GM23338 (cell line): Measurements from ENCODE around the gene CRIP3.

Experiments
- EZH2phosphoT487 ChIP-seq: fragments of 200-600 bp; sonication (generic); IDR thresholded peaks from one replicate; pipeline ENCODE4 v1.8.1; 2018; ENCODE audit warnings: antibody characterized with exemption; ENCODE audit not compliant: unreplicated experiment
- JUNB ChIP-seq: IDR thresholded peaks from one replicate; pipeline ENCODE4 v1.6.1; 2016; ENCODE audit warnings: antibody characterized with exemption; ENCODE audit not compliant: unreplicated experiment
- TF ChIP-seq, protein P1 (sequence below), 2 experiments: fragments of 200-600 bp in 1 of 2; sonication (generic) in 1 of 2; conservative IDR thresholded peaks; 2 replicates each; pipeline versions ENCODE4 v1.5.1 to v1.6.1; 2016 to 2017; ENCODE audit warnings: antibody characterized with exemption in 2 of 2, low read depth in 2 of 2, mild to moderate bottlenecking in 2 of 2, moderate library complexity in 1 of 2
- TF ChIP-seq, protein P2 (sequence below): fragments of 250-450 bp; sonication (Bioruptor Pico); IDR thresholded peaks from 2 replicates; pipeline ENCODE4 v1.5.0; 2020; ENCODE audit warnings: mild to moderate bottlenecking, moderate library complexity

DNA sequence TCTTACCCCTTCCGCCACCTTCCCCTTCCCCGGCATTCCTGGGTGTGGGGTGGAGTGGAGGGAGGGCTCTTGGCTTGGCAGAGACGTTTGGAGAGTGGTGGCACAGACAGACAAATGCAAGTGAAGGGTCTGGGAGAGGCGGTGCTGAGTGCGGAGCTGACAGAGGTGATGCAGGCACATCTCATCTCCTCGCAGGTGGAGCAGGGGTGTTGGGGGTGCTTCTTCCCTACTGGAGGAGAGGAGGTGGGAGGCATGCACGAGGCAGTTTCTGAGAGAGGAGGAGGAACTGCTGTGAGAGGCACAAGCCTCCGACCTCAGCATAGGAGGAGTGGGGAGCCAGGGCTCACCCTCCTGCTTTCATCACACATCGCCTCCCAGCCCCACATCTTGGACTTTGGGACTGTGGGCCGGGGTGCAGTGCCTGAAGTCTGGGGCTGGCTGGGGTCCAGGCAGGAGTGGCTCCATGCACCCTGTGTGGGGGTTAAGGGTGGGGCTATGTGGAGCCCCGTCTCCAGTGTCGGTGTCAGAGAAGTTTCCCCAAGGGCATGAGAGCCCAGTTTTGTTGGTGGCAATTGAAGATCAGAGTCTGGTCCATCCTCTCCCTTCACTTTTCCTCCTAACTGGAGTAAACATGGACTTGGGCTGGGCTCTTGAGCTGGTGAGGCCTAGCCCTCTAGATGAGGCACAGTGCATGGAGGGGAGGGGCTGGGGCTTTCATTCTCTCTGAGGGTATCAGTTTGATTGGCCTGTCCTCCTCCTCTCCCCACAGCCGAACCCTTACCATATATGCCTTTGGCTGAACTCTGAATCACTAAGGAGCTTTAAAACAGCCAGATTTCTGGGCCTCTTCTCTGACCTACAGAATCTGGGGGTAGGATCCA, 30.7 kb downstream of the CRIP3 start:
- TF ChIP-seq, protein P1, sequence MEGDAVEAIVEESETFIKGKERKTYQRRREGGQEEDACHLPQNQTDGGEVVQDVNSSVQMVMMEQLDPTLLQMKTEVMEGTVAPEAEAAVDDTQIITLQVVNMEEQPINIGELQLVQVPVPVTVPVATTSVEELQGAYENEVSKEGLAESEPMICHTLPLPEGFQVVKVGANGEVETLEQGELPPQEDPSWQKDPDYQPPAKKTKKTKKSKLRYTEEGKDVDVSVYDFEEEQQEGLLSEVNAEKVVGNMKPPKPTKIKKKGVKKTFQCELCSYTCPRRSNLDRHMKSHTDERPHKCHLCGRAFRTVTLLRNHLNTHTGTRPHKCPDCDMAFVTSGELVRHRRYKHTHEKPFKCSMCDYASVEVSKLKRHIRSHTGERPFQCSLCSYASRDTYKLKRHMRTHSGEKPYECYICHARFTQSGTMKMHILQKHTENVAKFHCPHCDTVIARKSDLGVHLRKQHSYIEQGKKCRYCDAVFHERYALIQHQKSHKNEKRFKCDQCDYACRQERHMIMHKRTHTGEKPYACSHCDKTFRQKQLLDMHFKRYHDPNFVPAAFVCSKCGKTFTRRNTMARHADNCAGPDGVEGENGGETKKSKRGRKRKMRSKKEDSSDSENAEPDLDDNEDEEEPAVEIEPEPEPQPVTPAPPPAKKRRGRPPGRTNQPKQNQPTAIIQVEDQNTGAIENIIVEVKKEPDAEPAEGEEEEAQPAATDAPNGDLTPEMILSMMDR (conservative IDR thresholded peaks at IDR 0.05; ENCODE audit: low read depth in 2 of 2), result no peak
- TF ChIP-seq EZH2phosphoT487 (no peak), JUNB (no peak)
- TF ChIP-seq, protein P2, sequence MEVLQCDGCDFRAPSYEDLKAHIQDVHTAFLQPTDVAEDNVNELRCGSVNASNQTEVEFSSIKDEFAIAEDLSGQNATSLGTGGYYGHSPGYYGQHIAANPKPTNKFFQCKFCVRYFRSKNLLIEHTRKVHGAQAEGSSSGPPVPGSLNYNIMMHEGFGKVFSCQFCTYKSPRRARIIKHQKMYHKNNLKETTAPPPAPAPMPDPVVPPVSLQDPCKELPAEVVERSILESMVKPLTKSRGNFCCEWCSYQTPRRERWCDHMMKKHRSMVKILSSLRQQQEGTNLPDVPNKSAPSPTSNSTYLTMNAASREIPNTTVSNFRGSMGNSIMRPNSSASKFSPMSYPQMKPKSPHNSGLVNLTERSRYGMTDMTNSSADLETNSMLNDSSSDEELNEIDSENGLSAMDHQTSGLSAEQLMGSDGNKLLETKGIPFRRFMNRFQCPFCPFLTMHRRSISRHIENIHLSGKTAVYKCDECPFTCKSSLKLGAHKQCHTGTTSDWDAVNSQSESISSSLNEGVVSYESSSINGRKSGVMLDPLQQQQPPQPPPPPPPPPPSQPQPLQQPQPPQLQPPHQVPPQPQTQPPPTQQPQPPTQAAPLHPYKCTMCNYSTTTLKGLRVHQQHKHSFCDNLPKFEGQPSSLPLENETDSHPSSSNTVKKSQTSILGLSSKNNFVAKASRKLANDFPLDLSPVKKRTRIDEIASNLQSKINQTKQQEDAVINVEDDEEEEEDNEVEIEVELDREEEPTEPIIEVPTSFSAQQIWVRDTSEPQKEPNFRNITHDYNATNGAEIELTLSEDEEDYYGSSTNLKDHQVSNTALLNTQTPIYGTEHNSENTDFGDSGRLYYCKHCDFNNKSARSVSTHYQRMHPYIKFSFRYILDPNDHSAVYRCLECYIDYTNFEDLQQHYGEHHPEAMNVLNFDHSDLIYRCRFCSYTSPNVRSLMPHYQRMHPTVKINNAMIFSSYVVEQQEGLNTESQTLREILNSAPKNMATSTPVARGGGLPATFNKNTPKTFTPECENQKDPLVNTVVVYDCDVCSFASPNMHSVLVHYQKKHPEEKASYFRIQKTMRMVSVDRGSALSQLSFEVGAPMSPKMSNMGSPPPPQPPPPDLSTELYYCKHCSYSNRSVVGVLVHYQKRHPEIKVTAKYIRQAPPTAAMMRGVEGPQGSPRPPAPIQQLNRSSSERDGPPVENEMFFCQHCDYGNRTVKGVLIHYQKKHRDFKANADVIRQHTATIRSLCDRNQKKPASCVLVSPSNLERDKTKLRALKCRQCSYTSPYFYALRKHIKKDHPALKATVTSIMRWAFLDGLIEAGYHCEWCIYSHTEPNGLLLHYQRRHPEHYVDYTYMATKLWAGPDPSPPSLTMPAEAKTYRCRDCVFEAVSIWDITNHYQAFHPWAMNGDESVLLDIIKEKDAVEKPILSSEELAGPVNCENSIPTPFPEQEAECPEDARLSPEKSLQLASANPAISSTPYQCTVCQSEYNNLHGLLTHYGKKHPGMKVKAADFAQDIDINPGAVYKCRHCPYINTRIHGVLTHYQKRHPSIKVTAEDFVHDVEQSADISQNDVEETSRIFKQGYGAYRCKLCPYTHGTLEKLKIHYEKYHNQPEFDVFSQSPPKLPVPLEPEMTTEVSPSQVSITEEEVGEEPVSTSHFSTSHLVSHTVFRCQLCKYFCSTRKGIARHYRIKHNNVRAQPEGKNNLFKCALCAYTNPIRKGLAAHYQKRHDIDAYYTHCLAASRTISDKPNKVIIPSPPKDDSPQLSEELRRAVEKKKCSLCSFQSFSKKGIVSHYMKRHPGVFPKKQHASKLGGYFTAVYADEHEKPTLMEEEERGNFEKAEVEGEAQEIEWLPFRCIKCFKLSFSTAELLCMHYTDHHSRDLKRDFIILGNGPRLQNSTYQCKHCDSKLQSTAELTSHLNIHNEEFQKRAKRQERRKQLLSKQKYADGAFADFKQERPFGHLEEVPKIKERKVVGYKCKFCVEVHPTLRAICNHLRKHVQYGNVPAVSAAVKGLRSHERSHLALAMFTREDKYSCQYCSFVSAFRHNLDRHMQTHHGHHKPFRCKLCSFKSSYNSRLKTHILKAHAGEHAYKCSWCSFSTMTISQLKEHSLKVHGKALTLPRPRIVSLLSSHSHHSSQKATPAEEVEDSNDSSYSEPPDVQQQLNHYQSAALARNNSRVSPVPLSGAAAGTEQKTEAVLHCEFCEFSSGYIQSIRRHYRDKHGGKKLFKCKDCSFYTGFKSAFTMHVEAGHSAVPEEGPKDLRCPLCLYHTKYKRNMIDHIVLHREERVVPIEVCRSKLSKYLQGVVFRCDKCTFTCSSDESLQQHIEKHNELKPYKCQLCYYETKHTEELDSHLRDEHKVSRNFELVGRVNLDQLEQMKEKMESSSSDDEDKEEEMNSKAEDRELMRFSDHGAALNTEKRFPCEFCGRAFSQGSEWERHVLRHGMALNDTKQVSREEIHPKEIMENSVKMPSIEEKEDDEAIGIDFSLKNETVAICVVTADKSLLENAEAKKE (CRISPR knock-in tag), result no peak
